ENCODE results near the gene KCNT2. TPM values are rescaled to one million over a fixed set of nuclear protein-coding genes. Genes with fewer than 3 reads are reported as not detected.
A peak's percentile ranks its signal among the peaks of the same experiment; 100 is the strongest.

Gene KCNT2
- total and polyA plus RNA-seq, 4 donors: 11.2 to 43.1 (median 23.3) TPM

DNA sequence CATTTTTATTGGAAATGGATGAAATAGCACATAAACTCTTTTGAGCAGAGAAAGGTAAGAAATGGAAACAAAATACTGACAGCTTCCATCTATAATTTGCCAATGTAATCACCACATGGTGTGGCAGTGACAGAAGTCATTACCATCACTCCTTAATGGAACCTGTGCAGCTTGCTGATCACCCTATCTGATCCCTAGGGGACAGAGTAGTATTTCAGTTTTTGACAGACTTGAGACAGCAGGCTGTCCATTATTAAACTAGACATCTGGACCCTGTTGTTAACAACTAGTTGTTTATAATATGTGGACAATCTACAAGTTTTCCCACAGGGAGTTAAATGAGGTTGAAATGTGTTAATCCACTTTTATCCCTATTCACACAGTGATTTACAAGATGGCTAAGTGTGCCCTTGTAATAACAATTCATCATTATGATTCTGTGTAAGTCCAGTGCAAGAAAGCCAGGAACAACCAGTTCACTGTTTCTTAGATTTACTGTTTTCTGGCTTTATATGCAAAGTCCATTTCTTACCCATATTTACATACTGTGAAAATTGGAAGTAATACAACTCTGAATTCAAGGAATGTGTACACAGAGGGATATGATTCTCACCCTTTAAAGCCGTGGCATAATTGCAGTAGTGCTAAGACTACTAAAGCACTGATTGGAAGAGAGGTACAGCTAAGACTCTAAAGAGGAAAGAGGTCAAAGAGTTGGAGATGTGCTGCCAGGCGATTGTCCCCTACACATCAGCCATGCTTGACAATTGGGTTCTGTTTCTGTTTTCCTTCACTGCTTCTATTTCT is 9.1 kb downstream of the KCNT2 start:
- H3K36me3 ChIP-seq (ENCODE audit: control insufficient read depth, insufficient read depth, low read length): no peaks in the 10 kb centered on the region
- WGBS (ENCODE audit: insufficient coverage): no CpG with 5 or more reads among the region's 2 CpGs
- H3K9me3 ChIP-seq (ENCODE audit: control insufficient read depth, insufficient read depth, low read length): no peaks in the 10 kb centered on the region
- no peak overlapping the region for H3K27ac ChIP-seq (ENCODE audit: low read depth, low read length)
- no peak for DNase-seq (ENCODE audit: low read depth in 4 of 6, low spot score in 6 of 6)
- no peaks in the 10 kb centered on the region for H3K27me3 ChIP-seq (ENCODE audit: control insufficient read depth, insufficient read depth, low read length)
- H3K4me1 ChIP-seq (ENCODE audit: control insufficient read depth, insufficient read depth, low read length): no peaks in the 10 kb centered on the region
- no peak overlapping the region for H3K4me3 ChIP-seq (ENCODE audit: low read depth, low read length)

DNA sequence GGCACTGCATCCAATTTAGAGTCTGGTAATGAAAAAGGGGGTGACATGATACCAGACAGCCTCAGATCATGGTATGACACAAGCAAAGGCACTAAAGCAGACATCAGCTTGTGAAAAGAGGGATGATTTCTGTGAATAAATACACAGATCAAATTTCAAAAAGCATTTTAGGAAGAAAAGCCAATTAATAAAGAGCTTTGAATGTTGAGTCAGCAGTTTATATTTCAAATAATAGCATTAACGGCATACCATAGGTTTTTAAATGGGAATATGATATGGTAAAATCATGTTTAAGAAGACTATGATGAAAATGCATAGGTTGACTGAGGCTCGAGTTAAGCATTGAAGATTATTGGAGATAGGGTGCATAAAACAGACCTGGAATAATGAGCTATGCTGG is 13.5 kb downstream of the KCNT2 start:
- 64% methylated on average over 1 of the region's 2 CpGs for WGBS (ENCODE audit: insufficient coverage)
- Histone ChIP-seq H3K27me3 (ENCODE audit: control insufficient read depth, insufficient read depth, low read length) (no peaks in the 10 kb centered on the region), H3K4me1 (ENCODE audit: control insufficient read depth, insufficient read depth, low read length) (no peaks in the 10 kb centered on the region), H3K36me3 (ENCODE audit: control insufficient read depth, insufficient read depth, low read length) (no peaks in the 10 kb centered on the region), H3K27ac (ENCODE audit: low read depth, low read length) (no peak overlapping the region), H3K9me3 (ENCODE audit: control insufficient read depth, insufficient read depth, low read length) (no peaks in the 10 kb centered on the region), H3K4me3 (ENCODE audit: low read depth, low read length) (no peak overlapping the region)
- no peak for DNase-seq (ENCODE audit: low read depth in 4 of 6, low spot score in 6 of 6)

DNA sequence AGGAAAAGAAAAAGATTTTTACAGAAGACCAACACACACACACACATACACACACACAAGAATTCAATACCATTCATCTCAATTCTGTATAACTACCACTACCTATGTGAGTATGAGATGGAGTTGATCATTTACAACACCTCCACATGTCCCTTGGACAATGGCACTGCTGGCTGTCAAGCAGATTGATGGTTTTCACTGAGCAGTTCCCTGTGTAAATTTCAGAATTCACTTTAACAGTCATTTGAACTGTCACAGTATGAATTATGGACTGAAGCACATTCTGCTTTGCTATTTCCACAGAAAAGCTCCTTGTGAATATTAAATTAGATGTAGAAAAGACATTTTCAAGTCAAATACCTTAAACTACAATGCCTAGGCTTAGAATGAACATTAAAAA is 14.3 kb downstream of the KCNT2 start:
- no peaks in the 10 kb centered on the region for H3K9me3 ChIP-seq (ENCODE audit: control insufficient read depth, insufficient read depth, low read length)
- no peak overlapping the region for H3K4me3 ChIP-seq (ENCODE audit: low read depth, low read length)
- no peaks in the 10 kb centered on the region for H3K27me3 ChIP-seq (ENCODE audit: control insufficient read depth, insufficient read depth, low read length)
- H3K27ac ChIP-seq (ENCODE audit: low read depth, low read length): no peak overlapping the region
- H3K36me3 ChIP-seq (ENCODE audit: control insufficient read depth, insufficient read depth, low read length): no peaks in the 10 kb centered on the region
- peak in 1 of 6 donors; percentile 66 for DNase-seq (ENCODE audit: low read depth in 4 of 6, low spot score in 6 of 6)
- H3K4me1 ChIP-seq (ENCODE audit: control insufficient read depth, insufficient read depth, low read length): no peaks in the 10 kb centered on the region

DNA sequence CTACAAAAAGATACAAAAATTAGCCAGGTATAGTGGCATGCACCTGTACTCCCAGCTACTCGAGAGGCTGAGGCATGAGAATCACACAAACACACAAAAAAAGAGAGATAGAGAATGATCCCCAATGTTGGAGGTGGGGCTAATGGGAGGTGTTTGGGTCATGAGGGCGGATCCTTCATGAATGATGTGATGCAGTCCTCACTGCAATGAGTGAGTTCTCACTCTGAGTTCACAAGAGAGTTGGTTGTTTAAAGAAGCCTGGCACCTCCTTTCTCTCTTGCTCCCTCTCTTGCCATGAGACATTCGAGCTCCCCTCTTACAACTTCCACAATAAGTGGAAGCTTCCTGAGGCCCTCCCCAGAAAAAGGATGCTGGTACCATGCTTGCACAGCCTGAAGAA is 17.3 kb downstream of the KCNT2 start:
- no peaks in the 10 kb centered on the region for H3K9me3 ChIP-seq (ENCODE audit: control insufficient read depth, insufficient read depth, low read length)
- H3K4me1 ChIP-seq (ENCODE audit: control insufficient read depth, insufficient read depth, low read length): no peaks in the 10 kb centered on the region
- 100% methylated on average over 1 of the region's 3 CpGs for WGBS (ENCODE audit: insufficient coverage)
- DNase-seq (ENCODE audit: low read depth in 4 of 6, low spot score in 6 of 6): no peak
- H3K4me3 ChIP-seq (ENCODE audit: low read depth, low read length): no peak overlapping the region
- H3K27ac ChIP-seq (ENCODE audit: low read depth, low read length): no peak overlapping the region
- H3K27me3 ChIP-seq (ENCODE audit: control insufficient read depth, insufficient read depth, low read length): no peaks in the 10 kb centered on the region
- no peaks in the 10 kb centered on the region for H3K36me3 ChIP-seq (ENCODE audit: control insufficient read depth, insufficient read depth, low read length)

DNA sequence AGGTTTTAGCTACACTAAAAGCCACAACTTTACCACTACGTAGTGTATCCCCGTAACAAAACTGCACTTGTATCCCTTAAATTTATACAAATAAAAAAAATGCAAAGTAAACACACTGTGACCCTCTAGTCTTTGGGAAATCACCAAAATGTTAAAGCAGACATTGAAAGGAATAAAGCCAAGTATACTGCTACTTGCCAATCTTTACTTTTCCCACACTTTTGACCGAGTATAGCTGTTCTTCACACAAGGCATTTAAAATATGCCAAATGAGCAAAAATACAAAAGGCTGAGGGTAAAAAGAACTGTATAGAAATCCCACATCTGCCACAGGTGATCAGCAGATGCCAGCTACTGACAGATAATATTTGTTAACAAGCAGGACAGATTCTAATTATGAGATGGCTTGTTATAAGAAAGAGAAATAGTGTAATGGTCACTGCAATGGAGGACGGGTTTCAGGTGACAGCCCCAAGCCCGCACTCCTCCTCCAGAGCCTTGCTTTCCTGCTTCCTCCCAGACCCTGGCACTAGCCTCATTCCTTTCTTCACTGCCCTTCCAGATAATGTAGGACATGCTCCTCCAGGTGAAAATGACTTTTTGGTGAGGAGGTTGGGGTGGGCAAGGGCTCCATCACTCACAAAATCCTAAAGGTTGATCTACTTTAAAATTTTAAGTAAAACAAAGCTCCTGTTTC is 18.1 kb downstream of the KCNT2 start:
- H3K4me1 ChIP-seq (ENCODE audit: control insufficient read depth, insufficient read depth, low read length): no peaks in the 10 kb centered on the region
- H3K9me3 ChIP-seq (ENCODE audit: control insufficient read depth, insufficient read depth, low read length): no peaks in the 10 kb centered on the region
- no peaks in the 10 kb centered on the region for H3K36me3 ChIP-seq (ENCODE audit: control insufficient read depth, insufficient read depth, low read length)
- H3K27me3 ChIP-seq (ENCODE audit: control insufficient read depth, insufficient read depth, low read length): no peaks in the 10 kb centered on the region
- H3K27ac ChIP-seq (ENCODE audit: low read depth, low read length): no peak overlapping the region
- WGBS (ENCODE audit: insufficient coverage): 50% methylated on average over 2 of the region's 5 CpGs
- no peak overlapping the region for H3K4me3 ChIP-seq (ENCODE audit: low read depth, low read length)
- no peak for DNase-seq (ENCODE audit: low read depth in 4 of 6, low spot score in 6 of 6)

DNA sequence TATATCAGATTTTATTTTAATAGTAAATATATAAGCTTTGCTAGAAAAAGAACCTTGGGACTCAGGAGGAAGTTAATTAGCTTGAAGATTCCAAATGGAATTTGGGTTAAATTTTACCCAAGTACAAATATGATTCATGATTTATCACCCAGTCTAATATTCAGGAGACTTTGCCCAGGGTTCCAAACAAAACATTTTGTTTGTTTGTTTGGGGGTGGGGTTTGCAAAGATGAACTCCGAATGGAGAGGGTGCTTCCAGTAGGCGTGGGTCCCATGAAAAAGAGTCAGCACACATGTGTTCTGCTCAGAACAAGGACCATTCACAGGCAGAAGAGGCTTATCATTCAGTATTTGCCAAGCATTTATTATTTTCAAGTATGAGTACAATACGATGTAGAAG is 23.5 kb downstream of the KCNT2 start:
- Histone ChIP-seq H3K4me3 (ENCODE audit: low read depth, low read length) (no peak overlapping the region), H3K36me3 (ENCODE audit: control insufficient read depth, insufficient read depth, low read length) (no peaks in the 10 kb centered on the region), H3K4me1 (ENCODE audit: control insufficient read depth, insufficient read depth, low read length) (no peaks in the 10 kb centered on the region), H3K27ac (ENCODE audit: low read depth, low read length) (no peak overlapping the region), H3K9me3 (ENCODE audit: control insufficient read depth, insufficient read depth, low read length) (no peaks in the 10 kb centered on the region), H3K27me3 (ENCODE audit: control insufficient read depth, insufficient read depth, low read length) (no peaks in the 10 kb centered on the region)
- 80% methylated on average over 1 of the region's 3 CpGs for WGBS (ENCODE audit: insufficient coverage)
- no peak for DNase-seq (ENCODE audit: low read depth in 4 of 6, low spot score in 6 of 6)

DNA sequence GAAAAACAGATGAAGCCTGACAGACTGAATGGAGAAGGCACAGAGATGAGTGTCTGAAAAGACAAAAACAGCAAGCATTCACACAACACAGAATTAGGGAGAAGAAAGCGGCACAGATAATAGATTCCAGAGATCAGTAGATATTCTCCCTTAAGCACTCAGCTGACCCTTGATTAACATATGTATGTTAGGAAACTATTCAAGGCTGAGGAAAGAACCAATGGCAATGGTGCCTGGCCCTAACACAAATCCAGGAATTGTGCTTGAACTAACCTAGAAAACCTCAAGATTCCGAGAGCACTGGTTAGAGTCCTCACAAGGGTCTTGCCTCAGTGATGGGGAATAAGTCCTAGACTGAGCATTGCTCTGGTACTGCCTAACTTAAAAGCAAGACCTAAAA is 30.9 kb downstream of the KCNT2 start:
- no peak overlapping the region for H3K4me3 ChIP-seq (ENCODE audit: low read depth, low read length)
- H3K36me3 ChIP-seq (ENCODE audit: control insufficient read depth, insufficient read depth, low read length): no peaks in the 10 kb centered on the region
- H3K27me3 ChIP-seq (ENCODE audit: control insufficient read depth, insufficient read depth, low read length): no peaks in the 10 kb centered on the region
- H3K9me3 ChIP-seq (ENCODE audit: control insufficient read depth, insufficient read depth, low read length): no peaks in the 10 kb centered on the region
- WGBS (ENCODE audit: insufficient coverage): 80% methylated on average over 1 of the region's 2 CpGs
- no peaks in the 10 kb centered on the region for H3K4me1 ChIP-seq (ENCODE audit: control insufficient read depth, insufficient read depth, low read length)
- no peak overlapping the region for H3K27ac ChIP-seq (ENCODE audit: low read depth, low read length)
- no peak for DNase-seq (ENCODE audit: low read depth in 4 of 6, low spot score in 6 of 6)

DNA sequence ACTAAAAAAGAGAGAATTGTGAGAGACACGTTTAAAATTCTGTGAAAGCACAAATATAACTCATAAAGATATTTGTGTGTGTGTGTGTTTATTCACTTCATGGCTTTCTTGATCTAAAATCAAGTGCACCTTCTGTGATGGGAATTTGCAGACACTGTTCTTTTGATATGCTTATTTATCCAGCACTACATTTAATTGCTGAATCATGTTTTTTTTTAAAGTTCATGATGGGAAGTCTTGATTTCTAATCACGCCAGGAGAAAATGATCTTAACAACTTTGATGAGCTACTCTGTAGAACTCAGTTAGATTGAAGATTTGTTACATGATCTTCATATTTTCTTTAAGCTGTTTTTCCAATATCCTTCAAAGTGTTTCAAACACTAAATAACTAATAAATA is 35.0 kb downstream of the KCNT2 start:
- Histone ChIP-seq H3K4me3 (ENCODE audit: low read depth, low read length) (no peak overlapping the region), H3K27ac (ENCODE audit: low read depth, low read length) (no peak overlapping the region), H3K4me1 (ENCODE audit: control insufficient read depth, insufficient read depth, low read length) (no peaks in the 10 kb centered on the region), H3K36me3 (ENCODE audit: control insufficient read depth, insufficient read depth, low read length) (no peaks in the 10 kb centered on the region), H3K9me3 (ENCODE audit: control insufficient read depth, insufficient read depth, low read length) (no peaks in the 10 kb centered on the region), H3K27me3 (ENCODE audit: control insufficient read depth, insufficient read depth, low read length) (no peaks in the 10 kb centered on the region)
- WGBS (ENCODE audit: insufficient coverage): no CpG with 5 or more reads among the region's 2 CpGs
- DNase-seq (ENCODE audit: low read depth in 4 of 6, low spot score in 6 of 6): no peak

DNA sequence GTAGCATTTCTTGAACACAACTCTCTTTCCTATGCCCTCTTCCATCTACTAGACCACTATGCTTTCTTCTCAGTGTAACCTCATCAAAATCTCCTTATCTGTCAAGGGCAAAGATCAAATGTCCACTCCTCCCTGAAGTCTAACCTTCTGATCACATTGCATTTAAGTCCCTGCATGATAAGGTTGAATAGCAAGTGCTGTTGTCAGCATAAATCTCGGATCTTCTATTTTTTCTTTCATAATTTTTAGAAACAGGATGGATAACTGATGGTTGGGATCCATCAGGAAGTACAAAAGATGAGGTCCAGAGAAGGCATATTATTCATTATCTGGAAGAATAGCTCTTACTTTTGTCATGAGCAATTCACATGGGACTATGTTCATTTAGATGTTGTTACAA is 41.0 kb downstream of the KCNT2 start:
- Histone ChIP-seq H3K4me1 (ENCODE audit: control insufficient read depth, insufficient read depth, low read length) (no peaks in the 10 kb centered on the region), H3K27me3 (ENCODE audit: control insufficient read depth, insufficient read depth, low read length) (no peaks in the 10 kb centered on the region), H3K36me3 (ENCODE audit: control insufficient read depth, insufficient read depth, low read length) (no peaks in the 10 kb centered on the region), H3K27ac (ENCODE audit: low read depth, low read length) (no peak overlapping the region), H3K4me3 (ENCODE audit: low read depth, low read length) (no peak overlapping the region), H3K9me3 (ENCODE audit: control insufficient read depth, insufficient read depth, low read length) (peaks cover 14% of the 10 kb centered on the region)
- no CpG with 5 or more reads among the region's 1 CpG for WGBS (ENCODE audit: insufficient coverage)
- DNase-seq (ENCODE audit: low read depth in 4 of 6, low spot score in 6 of 6): no peak

DNA sequence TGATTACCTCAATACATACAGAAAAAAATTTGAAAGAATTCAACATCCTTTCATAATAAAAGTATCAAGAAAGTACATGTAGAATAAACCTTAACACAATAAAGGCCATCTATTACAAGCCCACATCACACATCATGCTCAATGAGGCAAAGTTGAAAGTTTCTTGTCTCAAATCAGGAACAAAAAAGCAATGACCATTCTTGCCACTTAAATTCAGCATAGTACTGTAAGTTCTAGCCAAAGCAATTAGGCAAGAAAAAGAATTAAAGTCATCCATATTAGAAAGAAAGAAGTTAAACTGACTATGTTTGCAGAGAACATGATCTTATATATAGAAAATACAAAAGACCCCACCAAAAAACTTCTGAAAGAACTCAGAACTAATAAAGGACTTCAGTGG is 44.5 kb downstream of the KCNT2 start:
- Histone ChIP-seq H3K27ac (ENCODE audit: low read depth, low read length) (no peak overlapping the region), H3K9me3 (ENCODE audit: control insufficient read depth, insufficient read depth, low read length) (peaks cover 14% of the 10 kb centered on the region), H3K4me3 (ENCODE audit: low read depth, low read length) (no peak overlapping the region), H3K27me3 (ENCODE audit: control insufficient read depth, insufficient read depth, low read length) (no peaks in the 10 kb centered on the region), H3K36me3 (ENCODE audit: control insufficient read depth, insufficient read depth, low read length) (no peaks in the 10 kb centered on the region), H3K4me1 (ENCODE audit: control insufficient read depth, insufficient read depth, low read length) (no peaks in the 10 kb centered on the region)
- no peak for DNase-seq (ENCODE audit: low read depth in 4 of 6, low spot score in 6 of 6)

All from spinal cord (tissue), 10 donors.